HG02642 (cell line): Measurements from ENCODE around the gene IRF4.

Experiments used
- ATAC-seq: cut with Tn5 transposase; IDR thresholded peaks from one replicate; pipeline ENCODE4 v1.9.1; 2021; ENCODE audit warnings: mild to moderate bottlenecking; ENCODE audit not compliant: unreplicated experiment, poor library complexity

Gene IRF4

DNA sequence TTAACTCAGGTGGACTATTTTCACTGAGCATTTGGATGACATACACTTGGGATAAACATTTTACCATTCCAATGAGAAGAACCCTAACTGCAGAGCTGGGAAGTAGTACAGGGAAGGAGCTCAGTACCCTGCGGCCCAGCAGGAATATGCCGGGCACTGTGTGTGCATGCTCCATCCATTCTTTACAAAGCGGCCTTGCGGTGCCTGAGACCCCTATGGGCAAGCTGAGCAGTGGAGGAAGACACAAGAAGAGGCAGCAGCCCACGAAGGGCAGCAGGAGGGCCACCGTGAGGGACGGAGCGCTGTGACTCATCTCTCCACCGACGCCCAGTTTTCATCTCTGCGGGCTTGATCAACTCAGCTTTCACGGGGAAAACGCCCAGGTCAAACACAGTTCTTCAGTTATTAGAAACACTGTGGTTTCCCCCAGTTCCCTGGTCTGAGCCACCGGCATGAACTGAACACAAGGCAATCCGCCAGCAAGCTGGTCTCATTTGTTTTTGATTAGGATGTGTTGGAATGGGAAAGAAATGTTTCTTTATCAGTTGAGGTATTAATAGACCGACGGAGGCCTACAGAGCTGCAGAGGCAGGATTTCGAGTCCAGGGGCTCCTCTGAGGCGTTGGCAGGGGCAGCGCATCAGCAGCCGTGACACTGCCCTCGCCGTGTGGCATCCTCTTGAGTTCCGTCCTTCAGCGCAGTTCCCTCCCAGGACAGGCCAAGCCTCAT is 44.9 kb downstream of the IRF4 start:
- ATAC-seq, result no peak

- ATAC-seq, result no peak
These were observed 45.5 kb downstream of the IRF4 start for GRCh38 chr6:437037-437392.

DNA sequence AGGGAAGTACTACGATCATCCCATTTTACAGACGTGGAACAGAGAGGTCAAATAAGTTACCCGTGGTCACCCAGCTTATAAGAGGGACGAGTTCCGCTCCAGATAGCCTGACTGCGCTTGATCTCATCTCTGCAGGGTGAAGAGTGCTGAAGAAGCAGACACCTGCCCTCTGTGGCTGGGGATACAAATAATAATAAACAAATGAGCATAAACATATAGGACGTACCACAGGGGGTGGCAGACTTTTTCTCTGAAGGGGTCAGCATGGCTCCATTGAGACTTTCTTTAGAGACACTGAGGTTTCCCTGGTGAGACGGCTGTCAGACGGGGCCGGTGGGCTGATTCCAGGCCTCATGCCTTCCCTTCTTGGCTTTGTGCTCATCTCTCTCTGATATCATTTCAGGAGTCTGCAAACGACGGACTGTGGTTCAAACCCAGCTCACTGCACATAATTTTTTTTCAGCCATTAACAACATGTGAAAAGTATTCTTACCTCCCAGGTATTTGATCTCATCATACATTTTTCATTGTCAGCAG is 47.1 kb downstream of the IRF4 start:
- no peak for ATAC-seq

DNA sequence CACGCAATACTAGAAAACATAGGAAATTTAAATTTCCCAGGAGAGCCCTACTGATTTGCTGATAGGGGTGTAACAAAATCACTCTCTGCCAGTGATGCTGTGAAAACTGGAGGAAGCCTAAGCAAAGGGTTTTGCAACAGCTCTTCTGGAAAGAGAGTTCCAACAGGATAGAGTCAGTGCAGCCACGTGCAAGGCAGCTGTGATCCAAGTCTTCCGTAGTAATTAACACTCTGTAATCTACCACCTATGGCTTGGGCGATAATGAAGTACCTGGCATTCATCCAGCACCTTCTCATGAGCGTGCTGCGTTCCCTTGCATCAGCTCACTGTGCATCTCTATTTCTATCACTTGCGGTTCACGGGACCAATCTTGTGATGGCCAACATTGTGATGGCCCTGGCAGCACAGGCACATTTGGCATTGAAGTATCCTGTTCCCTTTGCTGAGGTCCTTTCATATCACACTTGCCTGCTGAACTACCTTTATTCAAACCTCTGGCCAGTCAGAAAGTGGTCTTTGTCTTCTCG is 48.2 kb downstream of the IRF4 start:
- ATAC-seq, result no peak

DNA sequence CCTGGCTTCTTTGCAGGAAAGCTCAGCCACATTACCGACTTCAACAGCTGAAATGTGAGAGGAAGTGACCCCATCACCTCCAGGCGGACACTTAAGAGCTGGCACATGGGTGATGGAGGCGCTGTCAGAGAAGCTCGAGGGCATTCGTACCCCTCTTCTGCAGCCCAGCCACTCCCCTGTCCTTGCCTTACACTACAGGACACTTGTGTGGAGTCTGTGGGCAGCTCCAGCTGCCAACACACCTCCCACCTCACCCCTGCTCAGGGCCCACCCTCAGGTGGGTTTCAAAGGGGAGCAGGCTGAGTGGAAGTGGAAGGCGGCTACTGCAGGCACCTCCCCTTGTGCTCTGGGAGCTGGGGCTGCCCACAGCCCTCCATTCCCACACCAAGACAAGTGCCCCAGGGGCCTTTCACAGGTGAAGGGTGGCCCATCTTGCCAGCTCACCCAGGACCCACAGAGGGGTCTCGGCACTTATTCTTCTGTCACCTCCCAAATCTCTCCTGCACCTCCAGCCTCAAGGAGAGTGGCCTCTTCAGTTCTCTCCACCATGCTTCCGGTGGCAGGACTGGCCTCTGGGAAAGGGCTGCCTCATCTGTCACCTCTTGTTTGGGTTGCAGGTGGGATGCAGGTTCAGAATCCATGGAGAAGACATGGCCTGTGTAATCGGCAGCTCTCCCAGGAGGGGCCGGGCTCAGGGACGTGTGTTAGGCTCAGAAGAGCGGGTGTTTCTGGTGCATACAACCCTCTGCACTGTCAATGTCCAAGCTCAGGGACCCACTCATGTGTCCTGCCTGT is 49.8 kb downstream of the IRF4 start:
- no peak for ATAC-seq

DNA sequence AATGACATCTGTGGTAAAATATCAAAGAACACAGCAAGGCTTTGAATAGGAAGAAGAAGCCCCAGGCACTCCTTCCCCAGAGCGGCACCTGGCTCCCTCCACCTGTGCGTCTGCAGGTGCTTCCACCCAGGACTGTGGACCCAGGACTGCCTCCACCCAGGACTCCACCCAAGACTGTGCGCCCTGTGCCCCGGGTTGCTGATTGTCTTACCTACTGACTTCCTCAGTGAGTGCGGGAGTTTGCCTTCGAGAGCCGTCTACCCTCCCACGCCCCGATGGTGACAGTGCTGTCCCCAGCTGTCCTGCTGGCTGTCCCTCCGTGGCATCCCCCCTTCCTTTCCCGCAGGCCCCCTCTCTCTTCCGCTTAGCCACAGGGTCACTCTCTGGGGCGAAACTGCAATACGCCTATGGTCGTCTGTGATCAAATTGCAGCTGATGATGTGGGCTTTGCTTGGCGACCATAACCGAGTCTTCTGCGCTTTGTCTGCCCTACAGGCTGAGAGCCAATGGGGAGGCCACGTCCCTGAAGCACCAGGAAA is 52.1 kb downstream of the IRF4 start:
- no peak for ATAC-seq

- no peak for ATAC-seq
These were observed 53.2 kb downstream of the IRF4 start for GRCh38 chr6:444653-445275.

GRCh38 chr6:445571-446417 is 54.2 kb downstream of the IRF4 start:
- no peak for ATAC-seq

- ATAC-seq, result no peak
These were observed 55.1 kb downstream of the IRF4 start for GRCh38 chr6:446418-447366.

DNA sequence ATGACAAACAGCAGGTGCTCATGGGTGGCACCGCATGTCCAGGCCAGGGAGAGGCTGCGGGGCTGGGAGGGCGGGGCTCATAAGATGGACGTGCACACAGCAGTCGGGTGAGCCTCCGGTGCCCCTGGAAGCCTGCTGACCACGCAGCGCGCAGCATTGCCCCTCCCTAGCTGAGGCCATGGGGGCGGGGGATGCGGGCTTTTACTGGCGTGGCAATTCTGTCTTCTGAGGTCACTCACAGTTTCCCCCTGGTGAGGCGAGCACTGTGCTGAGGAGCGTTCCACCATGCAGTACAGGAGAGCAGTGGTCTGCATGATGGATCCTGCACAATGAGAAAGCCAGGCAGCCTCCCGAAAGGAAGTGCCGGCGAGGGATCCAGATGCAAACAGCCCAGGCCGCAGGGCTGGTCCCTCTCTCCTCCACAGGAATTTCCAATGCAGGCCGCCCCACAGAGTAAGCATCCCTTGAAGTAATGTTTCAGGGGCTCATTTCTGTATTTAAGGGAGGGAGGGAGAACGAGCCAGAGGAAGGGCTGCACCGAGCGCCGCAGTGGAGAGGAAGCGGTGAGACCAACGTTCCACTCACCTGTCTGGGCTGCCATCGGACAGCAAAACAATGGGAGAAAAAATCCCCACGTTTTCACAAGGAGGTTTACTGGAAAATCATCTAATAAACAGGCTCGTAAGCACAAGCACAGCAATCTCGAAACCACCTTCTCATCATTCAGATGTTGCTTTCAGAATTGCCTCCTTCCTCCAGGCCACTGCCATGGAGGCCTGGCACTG is 56.0 kb downstream of the IRF4 start:
- ATAC-seq, result no peak

DNA sequence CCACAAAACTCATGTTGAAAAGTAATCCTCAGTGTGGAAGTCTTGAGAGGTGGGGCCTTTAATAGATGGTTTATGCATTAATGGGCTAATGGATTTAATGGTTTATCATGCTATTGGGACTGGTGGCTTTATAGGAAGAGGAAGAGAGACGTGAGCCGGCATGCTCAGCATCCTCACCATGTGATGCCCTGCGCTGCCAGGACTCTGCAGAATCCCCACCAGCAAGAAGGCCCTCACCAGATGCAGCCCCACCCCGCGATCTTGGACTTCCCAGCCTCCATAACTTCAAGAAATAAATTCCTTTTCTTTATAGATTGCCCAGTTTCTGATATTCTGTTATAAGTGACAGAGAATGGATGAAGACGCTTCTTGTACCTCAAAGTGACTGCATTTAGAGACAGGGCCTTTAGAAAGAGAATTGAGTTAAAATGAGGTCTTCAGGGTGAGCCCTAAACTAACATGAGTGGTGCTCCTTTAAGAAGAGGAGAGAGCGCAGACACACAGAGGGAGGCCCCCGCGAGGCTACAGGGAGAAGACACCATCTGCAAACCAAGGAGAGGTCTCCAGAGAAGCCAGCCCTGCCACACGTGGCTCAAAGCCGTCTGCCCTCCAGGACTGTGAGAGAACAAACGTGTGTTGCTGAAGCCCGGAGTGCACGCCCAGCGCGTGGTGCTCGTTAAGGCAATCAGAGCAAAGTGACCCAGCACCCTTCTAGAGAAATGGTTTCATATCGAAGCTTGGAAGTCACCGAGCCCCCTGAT is 56.9 kb downstream of the IRF4 start:
- no peak for ATAC-seq

DNA sequence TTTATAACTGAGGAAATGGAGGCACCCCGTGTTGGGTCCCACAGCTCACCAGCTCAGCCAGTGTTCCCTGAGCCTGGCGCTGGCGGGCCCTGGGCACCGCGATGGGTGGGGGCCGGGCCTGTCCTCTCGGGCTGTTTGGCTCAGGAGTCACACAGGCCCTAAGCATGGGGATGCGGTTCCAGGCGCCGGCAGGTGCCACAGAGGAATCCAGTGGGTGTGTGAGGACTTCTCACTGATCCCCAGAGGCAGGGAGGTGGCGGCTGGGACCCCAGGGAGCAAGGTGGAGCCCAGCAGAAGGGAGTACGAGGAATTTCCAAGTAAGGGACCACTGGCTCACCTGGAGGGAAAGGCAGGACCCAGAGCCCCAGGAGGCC is 57.5 kb downstream of the IRF4 start:
- no peak for ATAC-seq

DNA sequence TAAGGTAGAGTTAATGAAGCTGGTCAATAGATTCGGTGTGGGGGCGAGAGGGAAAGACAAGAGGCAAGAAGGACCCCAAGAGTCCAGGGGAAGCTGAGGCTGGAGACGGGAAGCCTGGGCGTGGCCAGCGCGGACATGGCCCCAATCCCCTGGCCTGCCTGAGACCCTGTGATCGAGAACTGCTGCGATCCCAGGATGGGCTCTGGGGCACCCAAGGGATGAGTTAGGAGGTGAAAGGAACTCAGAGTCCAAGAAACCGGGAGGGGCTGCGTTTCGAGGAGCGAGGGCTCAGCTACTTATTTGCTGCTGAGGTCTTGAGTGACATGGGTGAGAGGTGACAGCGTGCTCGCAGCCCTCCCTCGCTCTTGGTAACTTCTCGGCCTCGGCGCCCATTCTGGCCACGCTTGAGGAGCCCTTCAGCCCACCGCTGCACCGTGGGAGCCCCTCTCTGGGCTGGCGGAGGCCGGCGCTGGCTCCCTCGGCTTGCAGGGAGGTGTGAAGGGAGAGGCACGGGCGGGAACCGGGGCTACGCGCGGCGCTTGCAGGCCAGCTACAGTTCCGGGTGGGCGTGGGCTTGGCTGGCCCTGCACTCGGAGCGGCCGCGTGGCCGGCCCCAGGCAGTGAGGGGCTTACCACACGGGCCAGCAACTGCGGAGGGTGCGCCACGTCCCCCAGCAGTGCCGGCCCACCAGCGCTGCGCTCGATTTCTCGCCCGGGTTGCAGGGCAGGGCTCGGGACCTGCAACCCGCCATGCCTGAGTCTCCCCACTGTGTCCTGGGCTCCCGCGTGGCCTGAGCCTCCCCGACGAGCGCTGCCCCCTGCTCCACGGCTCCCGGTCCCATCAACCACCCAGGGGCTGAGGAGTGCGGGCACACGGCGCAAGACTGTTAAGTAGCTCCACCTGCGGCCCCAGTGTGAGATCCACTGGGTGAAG is 58.2 kb downstream of the IRF4 start:
- ATAC-seq, result no peak

- no peak for ATAC-seq
These were observed 59.8 kb downstream of the IRF4 start for GRCh38 chr6:451336-451735.

GRCh38 chr6:451847-452246 is 60.3 kb downstream of the IRF4 start:
- no peak for ATAC-seq

DNA sequence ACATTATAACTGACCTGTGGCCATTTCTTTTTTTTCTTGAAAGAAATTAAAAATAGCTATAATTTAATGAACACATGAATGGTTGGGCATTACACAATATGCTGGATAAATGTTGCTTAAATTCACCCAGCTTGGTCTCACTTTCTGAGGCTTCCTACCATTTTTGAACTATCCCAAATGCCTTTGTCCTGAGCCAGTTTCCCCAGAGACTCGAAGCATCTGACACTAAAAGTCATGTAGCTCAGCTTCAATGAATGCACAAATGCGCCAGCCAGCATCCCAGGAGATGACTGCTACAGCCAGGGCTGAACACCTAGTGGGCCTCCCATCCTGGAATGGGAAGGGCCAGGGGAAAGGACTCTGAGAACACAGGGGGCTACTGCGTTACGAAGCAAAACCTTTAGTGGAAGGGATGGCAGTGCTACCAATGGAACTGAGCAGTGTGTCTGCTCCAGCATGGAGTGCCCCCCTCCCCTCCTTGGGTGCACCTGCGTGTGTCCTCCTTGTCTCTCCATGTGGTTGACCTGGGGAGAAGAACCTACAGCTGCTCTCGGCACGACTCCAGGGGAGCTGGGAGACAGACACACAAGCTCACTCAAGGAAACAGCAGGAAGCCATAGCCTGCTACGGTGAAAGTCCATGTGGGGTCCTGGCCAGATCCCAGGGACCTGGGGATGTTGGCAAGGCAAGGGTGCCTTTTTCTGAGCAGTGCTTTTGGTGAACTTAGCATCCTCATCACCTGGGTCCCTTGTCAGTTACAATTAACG is 60.9 kb downstream of the IRF4 start:
- no peak for ATAC-seq
